ENCODE data around the gene AMY2B.

DNA sequence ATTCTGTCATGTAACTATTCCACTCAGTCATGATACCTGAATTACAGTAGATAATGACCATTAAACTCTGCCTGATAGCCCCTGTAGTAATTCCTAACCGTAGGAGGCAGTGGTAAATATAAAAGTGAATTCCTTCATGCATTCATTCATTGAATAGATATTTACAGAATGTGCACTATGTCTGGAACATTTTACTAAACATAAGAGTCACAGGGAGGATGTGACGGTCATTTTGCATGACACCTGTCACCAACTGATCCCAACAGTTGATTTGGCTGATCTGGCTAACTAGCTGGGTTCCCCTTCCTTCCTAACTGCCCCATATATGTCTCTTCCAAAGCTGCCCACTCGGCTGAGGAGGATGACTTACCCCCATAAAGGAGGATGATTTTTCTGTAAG lies 48.0 kb upstream of the AMY2B start:
- TF ChIP-seq, protein P1, sequence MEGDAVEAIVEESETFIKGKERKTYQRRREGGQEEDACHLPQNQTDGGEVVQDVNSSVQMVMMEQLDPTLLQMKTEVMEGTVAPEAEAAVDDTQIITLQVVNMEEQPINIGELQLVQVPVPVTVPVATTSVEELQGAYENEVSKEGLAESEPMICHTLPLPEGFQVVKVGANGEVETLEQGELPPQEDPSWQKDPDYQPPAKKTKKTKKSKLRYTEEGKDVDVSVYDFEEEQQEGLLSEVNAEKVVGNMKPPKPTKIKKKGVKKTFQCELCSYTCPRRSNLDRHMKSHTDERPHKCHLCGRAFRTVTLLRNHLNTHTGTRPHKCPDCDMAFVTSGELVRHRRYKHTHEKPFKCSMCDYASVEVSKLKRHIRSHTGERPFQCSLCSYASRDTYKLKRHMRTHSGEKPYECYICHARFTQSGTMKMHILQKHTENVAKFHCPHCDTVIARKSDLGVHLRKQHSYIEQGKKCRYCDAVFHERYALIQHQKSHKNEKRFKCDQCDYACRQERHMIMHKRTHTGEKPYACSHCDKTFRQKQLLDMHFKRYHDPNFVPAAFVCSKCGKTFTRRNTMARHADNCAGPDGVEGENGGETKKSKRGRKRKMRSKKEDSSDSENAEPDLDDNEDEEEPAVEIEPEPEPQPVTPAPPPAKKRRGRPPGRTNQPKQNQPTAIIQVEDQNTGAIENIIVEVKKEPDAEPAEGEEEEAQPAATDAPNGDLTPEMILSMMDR (IDR thresholded peaks at IDR 0.05) = no peak
- TF ChIP-seq EZH2 (IDR thresholded peaks at IDR 0.05; ENCODE audit: borderline replicate concordance, insufficient read depth, low read depth, low read length, poor library complexity, severe bottlenecking) = no peak
